Bronchial epithelial cell (primary cell): Measurements from ENCODE around the gene SCARF2. TPM values are rescaled to one million over a fixed set of nuclear protein-coding genes. Genes with fewer than 3 reads are reported as not detected.

Experiments
- DNase-seq: peaks from one replicate; pipeline ENCODE4 v3.0.0-alpha.2; 2010; ENCODE audit warnings: low read depth
- FAIRE-seq: peaks from 2 replicates; lab custom pipeline; 2011; peaks lifted over from hg19 to GRCh38; lab: Jason Lieb, UNC
- H3K27me3 ChIP-seq: 2 replicates; pipeline ENCODE4 v1.5.1; 2011; ENCODE audit warnings: low read length; ENCODE audit not compliant: control insufficient read depth, insufficient read depth
- H3K36me3 ChIP-seq: 2 replicates; pipeline ENCODE4 v1.5.1; 2011; ENCODE audit warnings: low read length; ENCODE audit not compliant: control insufficient read depth, insufficient read depth
- H3K4me3 ChIP-seq: 2 replicates; pipeline ENCODE4 v1.5.1; 2011; ENCODE audit warnings: mild to moderate bottlenecking, low read depth, low read length, control low read depth
- total RNA-seq: library from RNA; depleted of rRNA; stranded (reverse); fragments of >200 nt; gene quantifications from 2 replicates; pipeline ENCODE4 v1.2.1, GENCODE V29; 2014
- TF ChIP-seq, protein P1 (sequence below): IDR thresholded peaks from 2 replicates; pipeline ENCODE4 v1.5.1; 2011; ENCODE audit warnings: mild to moderate bottlenecking, moderate library complexity, low read length, control low read depth, inconsistent platforms; ENCODE audit not compliant: insufficient read depth, severe bottlenecking

SCARF2 gene
- total RNA-seq, 1 donor from 2014 or later, result 0.53 TPM

DNA sequence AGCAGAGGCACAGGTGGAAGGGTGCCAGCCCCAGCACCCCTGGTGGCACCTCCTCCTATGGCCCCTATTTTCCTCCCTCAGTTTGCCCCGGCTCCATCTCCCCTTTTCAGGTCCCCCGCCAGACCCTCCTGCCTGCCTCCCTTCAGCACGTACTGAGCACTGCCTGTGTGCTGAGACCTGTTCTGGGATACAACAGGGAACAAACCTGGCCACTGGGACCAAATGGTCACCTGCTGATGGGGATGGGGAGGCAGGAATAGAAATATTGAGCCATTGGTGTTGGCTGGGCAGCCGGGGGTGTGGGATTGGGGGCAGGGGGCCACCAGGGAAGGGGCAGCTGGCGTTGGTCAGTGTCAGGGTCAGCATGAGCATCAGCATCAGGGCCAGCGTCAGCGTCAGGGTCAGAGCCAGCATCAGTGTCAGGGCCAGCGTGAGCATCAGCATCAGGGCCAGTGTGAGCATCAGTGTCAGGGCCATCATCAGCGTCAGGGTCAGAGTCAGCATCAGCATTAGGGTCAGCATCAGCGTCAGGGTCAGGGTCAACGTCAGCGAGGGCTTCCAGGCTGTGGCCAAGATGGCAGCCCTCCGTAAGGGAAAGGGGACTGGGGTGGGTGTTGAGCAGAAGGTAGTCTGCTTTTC lies 36.1 kb downstream of the SCARF2 start:
- DNase-seq (no peak), FAIRE-seq (peak; percentile 76)
- H3K27me3 ChIP-seq, result no peaks in the 10 kb centered on the region
- no peak overlapping the region for H3K4me3 ChIP-seq
- peaks cover 15% of the 10 kb centered on the region for H3K36me3 ChIP-seq
- TF ChIP-seq, protein P1, sequence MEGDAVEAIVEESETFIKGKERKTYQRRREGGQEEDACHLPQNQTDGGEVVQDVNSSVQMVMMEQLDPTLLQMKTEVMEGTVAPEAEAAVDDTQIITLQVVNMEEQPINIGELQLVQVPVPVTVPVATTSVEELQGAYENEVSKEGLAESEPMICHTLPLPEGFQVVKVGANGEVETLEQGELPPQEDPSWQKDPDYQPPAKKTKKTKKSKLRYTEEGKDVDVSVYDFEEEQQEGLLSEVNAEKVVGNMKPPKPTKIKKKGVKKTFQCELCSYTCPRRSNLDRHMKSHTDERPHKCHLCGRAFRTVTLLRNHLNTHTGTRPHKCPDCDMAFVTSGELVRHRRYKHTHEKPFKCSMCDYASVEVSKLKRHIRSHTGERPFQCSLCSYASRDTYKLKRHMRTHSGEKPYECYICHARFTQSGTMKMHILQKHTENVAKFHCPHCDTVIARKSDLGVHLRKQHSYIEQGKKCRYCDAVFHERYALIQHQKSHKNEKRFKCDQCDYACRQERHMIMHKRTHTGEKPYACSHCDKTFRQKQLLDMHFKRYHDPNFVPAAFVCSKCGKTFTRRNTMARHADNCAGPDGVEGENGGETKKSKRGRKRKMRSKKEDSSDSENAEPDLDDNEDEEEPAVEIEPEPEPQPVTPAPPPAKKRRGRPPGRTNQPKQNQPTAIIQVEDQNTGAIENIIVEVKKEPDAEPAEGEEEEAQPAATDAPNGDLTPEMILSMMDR, result no peak

DNA sequence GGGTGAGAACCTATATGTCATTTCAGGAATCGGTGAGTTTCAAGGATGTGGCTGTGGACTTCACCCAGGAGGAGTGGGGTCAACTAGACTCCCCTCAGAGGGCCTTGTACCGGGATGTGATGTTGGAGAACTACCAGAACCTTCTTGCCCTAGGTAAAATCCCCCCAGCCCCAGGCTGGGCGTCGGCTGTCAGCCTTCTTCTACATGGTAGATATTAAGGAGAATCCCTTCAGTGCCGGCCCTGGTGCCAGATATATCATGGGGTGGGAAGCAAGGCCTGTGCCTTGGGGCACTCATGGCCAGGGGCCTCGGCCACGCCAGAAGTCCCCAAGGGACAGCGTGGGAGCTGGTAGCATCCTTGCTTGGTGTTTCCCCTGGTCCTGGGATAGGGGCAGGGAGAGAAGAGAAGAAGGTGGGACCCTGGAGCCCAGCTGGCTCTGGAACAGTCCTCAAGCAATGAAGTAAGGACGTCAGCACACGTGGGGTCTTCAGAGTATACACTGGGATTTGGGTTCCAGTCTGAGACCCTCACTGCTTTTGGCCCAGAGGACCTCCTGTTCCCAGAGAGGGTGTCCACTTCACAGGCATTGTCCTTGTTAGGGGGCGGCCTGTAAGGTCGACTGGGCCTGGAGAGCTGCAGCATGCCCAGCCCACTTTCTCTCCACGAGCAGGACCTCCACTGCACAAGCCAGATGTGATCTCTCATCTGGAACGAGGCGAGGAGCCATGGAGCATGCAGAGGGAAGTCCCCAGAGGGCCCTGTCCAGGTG lies 36.8 kb downstream of the SCARF2 start:
- FAIRE-seq (no peak), DNase-seq (no peak)
- H3K27me3 ChIP-seq, result no peaks in the 10 kb centered on the region
- TF ChIP-seq, protein P1, result no peak
- H3K36me3 ChIP-seq, result peaks cover 13% of the 10 kb centered on the region
- no peak overlapping the region for H3K4me3 ChIP-seq

DNA sequence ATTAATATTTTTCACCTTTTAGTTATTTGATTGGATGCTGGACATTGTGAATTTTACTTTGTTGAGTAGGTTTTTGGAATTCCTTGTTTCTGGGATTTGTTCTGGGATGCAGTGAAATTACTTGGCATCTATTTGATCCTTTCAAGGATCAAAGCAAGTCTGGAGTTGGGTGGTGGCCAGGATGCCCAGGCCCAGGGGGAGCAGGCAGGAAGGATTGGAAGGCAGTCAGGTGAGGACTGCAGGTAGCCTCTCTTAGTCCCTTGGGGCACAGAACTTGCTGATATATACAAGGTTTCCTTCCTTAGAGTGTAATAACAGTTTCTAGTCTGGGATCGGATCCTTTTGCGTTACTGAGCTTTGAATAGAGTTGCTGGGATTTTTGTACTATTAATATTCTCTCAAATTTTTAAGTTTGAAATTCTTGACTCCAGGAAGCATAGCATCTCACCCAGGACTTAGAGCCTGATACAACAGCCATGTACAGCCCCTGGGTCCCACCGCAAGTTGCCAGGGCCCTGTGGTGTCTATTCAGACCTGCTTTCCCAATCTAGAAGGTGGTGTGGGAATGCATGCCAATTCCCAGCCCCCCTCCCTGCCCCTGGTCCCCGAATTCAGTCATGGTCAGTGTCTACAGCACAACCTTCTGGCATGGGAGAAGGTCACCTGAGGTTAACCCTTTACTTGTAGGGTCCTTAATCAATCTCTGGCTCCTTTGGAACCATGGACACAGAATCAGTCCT lies 37.6 kb downstream of the SCARF2 start:
- DNase-seq (no peak), FAIRE-seq (no peak)
- TF ChIP-seq, protein P1, result no peak
- peaks cover 12% of the 10 kb centered on the region for H3K36me3 ChIP-seq
- H3K4me3 ChIP-seq, result no peak overlapping the region
- H3K27me3 ChIP-seq, result no peaks in the 10 kb centered on the region

DNA sequence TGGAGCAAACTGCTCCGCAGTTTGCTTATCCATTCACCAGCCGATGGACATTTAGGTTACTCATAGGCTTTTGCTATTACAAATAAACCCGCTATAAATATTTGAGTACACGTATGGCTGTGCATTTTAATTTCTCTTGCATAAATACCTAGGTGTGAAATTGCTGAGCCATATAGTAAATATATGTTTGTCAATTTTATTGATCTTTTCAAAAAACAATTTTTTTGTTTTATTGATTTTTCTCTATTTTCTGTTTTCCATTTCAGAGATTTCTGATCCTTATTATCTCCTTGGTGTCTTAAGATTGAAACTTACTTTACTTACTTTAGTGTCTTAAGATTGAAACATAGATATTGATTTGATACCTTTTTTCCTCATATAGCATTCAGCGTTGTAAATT lies 39.2 kb downstream of the SCARF2 start:
- no peak for FAIRE-seq
- TF ChIP-seq, protein P1, result no peak

DNA sequence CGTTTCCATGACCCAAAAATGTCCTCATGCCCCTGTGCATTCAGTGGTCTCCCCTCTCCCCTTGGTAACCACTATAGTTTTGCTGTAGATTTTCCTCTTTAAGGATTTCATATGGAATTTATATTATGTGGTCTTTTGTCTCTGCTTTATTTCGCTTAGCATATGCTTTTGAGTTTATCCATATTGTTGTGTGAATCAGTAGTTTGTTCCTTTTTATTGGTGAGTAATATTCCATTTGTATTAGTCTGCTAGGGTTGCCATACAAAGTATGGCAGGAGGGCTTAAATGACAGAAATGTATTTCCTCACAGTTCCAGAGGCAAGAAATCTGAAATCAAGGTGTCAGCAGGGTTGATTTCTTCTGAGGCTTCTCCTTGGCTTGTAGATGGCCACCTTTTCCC lies 40.1 kb downstream of the SCARF2 start:
- FAIRE-seq, result no peak

More for the DNA sequence above, 39.2 kb downstream of the SCARF2 start:
- no peak overlapping the region for H3K4me3 ChIP-seq
- DNase-seq, result no peak
- H3K27me3 ChIP-seq, result no peaks in the 10 kb centered on the region
- peaks cover 9% of the 10 kb centered on the region for H3K36me3 ChIP-seq

More for the DNA sequence above, 40.1 kb downstream of the SCARF2 start:
- Histone ChIP-seq H3K4me3 (no peak overlapping the region), H3K27me3 (no peaks in the 10 kb centered on the region), H3K36me3 (peaks cover 6% of the 10 kb centered on the region)
- no peak for DNase-seq
- TF ChIP-seq, protein P1, result no peak
